Measurements from ENCODE around the gene EIF3C.
"Not testable (repeated sequence)": the region's sequence is repeated elsewhere in the genome, so short reads cannot be mapped to it uniquely, and the experiment has no call there.

GRCh38 chr16:28701384-28701783, 9.9 kb upstream of the EIF3C start:
- not testable (repeated sequence) for TF ChIP-seq POLR2A, CTCF (IDR thresholded peaks at IDR 0.05)
